GM19395 (cell line): ENCODE data around the gene GNRH2.
"Not testable (repeated sequence)": the region's sequence is repeated elsewhere in the genome, so short reads cannot be mapped to it uniquely, and the experiment has no call there.

Source experiments
- ATAC-seq: cut with Tn5 transposase; IDR thresholded peaks from one replicate; pipeline ENCODE4 v1.9.1; 2021; ENCODE audit warnings: mild to moderate bottlenecking, moderate library complexity; ENCODE audit not compliant: unreplicated experiment

The GNRH2 gene

DNA sequence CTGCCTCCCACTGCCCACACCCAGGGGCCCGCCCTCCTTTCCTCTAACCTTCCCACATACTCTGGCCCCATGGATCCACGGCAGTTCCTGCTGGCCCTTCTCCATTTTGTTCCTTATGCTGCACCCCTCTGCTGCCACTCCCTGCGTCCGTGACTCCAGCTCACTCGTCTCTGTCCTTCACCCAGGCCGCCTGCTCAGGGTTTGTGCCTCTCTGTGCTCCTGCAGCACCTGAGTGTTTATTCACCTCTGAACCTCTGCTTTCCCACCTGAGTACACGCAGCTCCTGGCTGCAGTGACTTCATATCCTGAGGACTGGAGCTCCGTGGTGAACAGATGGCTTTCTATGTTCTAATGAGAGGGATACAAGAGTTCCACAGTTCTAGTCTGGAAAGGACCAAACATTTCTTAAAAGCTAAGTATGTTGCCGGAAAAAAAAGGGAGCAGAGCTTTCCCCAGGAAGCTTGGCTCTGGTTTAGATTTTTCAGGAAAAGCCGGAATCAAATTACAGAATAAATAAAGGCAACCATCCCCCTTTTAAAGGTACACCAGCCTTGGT is 1.5 kb upstream of the GNRH2 start:
- ATAC-seq = no peak

DNA sequence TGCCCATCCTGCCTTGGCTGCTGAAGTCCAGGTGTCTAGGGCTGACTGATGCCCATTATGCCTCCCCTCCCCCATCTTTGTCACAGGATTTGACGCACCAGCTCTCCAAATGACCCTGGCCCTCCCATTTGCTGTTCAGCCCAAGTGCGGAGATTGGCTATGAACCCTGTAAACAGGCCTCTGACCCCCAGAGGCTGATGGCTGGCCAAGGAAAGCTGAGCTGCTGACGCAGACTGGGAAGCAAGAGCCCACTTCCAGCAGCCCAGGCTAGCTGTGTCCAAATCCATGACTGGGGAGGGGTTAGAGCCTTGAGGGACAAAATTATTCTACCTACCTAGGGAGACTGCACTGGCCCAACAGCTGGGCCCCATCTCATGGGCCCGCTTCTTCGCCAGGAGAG is 797 bp upstream of the GNRH2 start:
- ATAC-seq = no peak

DNA sequence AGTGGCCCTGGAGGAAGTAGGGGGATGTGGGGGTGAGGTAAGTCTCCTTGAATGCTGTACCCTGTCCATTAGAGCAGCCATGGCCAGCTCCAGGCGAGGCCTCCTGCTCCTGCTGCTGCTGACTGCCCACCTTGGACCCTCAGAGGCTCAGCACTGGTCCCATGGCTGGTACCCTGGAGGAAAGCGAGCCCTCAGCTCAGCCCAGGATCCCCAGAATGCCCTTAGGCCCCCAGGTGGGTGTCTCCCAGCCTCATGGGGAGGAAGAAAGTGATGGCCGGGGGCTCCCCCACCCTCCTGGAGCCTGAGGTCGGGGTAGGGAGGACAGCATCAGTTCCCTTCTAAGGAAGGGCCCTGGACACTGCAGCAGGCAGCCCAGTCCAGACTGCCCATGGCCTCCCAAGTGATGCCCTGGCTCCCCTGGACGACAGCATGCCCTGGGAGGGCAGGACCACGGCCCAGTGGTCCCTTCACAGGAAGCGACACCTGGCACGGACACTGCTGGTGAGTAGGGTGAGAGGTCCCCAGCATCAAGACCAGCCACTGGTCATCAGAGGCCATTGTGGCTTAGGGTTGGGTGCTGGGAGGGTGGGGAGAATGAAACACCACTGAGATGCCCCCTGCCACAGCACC is 1.0 kb downstream of the GNRH2 start:
- ATAC-seq = no peak

DNA sequence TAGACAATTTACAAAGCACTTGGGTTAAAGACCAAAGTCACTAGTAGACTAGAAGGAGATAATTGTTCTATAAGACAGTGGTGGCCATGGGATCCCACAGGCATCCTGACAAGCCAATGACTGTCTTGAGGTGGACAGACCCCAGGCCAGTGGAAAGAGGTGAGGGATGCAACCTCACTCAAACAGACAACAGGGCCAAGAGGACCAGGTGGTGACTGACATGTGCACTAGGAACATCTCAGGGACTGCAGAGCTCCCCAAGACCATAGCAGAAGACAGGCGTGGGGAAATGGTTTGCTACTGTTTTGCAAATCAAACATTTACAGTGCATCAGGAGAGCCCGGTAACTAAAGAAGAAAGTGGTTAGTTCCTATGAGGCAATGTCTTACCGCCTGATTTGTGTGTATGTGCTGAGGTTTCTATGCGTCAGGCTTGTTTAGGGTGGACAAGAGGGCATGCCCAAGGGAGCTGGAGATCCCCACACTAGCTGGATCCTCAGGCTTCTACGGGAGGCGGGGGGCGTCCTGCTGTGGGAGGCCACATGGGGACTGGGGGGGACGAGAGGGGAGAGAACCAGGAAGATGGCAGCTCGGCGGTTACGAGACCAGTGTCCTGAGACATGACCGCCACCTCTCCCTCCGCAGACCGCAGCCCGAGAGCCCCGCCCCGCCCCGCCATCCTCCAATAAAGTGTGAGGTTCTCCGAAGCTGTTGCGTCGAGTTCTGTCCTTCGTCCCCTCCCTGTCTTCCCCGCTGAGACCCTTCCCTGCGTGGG is 1.8 kb downstream of the GNRH2 start:
- peak; percentile 50 for ATAC-seq

DNA sequence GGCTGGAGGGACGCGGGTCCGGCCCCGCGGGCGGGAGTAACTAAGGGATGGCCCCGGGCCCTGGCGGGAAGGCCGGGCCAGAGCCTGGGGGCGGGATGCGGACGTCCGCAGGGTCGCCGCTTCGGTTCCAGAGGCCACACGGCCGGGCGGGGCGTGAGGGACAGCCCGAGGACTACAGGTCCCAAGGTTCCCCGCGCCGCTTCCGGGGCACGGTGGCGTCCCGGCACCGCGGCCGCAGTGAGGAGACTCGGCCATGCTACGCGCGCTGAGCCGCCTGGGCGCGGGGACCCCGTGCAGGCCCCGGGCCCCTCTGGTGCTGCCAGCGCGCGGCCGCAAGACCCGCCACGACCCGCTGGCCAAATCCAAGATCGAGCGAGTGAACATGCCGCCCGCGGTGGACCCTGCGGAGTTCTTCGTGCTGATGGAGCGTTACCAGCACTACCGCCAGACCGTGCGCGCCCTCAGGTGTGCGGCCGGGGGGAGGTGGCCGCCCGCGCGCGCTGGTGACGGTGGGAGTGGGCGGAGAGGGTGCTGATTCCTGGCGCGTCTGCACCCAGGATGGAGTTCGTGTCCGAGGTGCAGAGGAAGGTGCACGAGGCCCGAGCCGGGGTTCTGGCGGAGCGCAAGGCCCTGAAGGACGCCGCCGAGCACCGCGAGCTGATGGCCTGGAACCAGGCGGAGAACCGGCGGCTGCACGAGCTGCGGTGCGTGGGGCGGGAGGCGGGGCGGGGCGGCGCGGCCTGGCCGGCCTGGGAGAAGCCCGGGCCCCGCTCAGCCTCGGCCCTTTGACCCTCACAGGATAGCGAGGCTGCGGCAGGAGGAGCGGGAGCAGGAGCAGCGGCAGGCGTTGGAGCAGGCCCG is 2.6 kb downstream of the GNRH2 start, which contains the start of gene MRPS26:
MRPS26 (plus strand) TSS at position 237 of the 861 bp plus-strand sequence; CDS start at position 254, 17 bp downstream.
- peak; percentile 86 for ATAC-seq

DNA sequence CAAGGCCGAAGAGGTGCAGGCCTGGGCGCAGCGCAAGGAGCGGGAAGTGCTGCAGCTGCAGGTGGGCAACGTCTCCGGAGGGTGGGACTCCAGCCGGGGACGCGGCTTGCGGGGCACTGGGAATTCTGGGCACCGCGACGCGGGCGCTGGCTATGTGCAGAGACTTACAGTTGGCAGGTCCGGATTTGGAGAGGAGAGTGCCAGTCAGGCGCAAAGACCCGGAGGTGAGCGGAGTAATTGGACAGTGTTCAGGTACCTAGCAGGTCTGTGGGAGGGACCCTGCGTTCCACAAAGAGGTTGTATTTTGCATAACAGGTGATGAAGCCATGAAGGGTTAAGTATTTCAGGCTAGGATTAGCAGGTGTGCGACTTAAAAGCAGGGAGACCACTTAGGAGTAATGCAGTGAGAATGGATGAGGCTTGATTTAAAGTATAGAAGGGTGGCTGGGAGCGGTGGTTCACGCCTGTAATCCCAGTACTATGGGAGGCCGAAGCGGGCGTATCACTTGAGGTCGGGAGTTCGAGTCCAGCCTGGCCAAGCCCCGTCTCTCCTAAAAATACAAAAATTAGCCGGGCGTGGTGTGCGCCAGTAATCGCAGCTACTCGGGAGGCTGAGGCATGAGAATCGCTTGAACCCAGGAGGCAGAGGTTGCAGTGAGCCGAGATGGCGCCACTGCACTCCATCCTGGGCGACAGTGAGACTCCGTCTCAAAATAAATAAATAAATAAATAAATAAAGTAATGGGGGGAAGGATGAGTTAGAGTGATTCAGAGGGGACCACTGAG is 3.4 kb downstream of the GNRH2 start:
- peak; percentile 10 for ATAC-seq

DNA sequence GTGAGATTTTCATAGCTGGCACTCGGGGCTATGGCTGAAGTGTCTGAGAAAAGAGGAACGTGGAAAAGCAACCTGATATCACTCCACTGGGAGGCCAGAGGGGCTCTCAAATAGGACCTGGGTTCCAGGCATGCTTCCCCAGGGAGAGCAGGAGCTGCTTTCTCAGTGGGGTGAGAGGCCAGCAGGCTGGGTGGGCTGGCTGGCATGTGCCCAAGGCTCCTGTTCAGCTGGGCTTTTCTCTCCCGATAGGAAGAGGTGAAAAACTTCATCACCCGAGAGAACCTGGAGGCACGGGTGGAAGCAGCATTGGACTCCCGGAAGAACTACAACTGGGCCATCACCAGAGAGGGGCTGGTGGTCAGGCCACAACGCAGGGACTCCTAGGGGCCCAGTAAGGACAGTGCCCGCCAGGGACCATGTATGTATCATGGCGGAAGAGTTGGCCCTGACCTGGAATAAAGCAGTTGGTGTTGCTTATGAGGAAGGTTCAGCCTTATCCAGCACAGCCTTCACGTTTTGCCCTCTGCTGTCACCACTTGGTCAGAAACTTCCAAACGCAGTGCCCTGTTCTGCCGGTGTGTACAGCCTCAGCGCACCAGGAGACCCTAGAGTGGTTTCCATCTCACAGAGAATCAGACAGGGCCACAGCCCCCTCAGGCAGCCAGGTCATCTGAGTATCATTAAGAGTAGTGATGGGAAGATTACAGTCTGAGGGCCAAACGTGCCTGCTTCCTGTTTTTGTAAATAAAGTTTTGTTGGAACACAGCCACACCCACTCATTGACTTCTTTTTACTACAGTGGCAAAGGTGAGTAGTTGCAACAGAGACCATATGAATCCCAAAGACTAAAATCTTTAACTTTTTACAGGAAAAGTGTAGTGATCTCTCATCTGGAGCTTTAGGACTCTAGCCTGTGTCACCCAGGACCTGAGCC is 4.3 kb downstream of the GNRH2 start:
- ATAC-seq = no peak

DNA sequence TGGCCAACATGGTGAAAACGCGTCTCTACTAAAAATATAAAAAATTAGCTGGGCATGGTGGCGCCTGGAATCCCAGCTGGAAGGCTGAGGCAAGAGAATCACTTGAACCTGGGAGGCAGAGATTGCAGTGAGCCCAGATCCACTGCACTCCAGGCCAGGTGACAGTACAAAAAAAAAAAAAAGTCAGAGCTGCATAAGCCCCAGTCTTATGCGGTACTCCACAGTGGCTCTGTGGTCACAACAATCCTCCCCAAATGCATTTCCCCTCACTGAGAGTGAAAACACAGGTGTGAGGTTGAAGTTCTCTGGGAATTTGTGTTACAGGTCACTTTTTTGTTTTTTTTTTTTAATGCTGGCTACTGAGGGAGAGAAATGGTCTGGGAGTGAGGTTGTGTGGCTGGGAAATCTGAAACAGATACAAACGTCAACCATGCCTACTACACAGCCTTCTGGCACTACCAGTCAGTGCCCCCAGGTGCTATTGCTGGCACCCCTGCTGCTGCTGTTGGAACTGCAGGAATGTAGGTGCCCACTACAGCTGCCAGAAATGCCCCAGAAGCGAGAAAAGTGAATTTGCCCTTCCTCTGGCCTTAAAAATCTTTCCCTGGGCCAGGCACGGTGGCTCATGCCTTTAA is 8.1 kb downstream of the GNRH2 start:
- no peak for ATAC-seq

DNA sequence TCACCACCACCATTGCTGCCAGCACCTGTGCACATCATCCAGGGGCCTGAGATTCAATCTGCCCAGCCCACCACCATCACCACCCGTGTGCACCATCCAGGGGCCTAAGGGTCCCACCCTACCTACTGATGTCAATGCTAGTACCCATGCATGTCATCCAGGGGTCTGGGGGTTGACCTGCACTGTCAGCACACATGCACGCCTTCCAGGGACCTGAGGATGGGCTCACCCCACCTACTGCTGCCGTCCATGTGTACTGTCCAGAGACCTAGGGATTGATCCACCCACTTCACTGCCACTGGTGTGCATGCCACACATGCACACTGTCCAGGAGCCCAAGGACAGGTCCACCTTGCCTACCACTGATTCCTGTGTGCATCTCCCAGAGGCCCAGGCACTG is 16.1 kb downstream of the GNRH2 start:
- no peak for ATAC-seq

DNA sequence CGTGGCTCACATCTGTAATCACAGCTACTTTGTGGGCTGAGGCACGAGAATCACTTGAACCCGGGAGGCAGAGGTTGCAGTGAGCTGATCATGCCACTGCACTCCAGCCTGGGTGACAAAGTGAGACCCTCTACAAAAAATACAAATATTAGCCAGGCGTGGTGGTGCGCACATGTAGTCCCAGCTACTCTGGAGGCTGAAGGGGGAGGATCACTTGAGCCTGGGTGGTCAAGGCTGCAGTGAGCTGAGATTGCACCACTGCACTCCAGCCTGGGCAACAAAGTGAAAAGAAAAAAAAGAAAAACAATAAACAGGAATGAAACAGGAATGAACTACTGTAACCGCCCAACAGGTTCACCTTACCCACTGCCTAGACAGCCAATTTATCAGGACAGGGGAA is 20.7 kb downstream of the GNRH2 start:
- ATAC-seq = not testable (repeated sequence)

DNA sequence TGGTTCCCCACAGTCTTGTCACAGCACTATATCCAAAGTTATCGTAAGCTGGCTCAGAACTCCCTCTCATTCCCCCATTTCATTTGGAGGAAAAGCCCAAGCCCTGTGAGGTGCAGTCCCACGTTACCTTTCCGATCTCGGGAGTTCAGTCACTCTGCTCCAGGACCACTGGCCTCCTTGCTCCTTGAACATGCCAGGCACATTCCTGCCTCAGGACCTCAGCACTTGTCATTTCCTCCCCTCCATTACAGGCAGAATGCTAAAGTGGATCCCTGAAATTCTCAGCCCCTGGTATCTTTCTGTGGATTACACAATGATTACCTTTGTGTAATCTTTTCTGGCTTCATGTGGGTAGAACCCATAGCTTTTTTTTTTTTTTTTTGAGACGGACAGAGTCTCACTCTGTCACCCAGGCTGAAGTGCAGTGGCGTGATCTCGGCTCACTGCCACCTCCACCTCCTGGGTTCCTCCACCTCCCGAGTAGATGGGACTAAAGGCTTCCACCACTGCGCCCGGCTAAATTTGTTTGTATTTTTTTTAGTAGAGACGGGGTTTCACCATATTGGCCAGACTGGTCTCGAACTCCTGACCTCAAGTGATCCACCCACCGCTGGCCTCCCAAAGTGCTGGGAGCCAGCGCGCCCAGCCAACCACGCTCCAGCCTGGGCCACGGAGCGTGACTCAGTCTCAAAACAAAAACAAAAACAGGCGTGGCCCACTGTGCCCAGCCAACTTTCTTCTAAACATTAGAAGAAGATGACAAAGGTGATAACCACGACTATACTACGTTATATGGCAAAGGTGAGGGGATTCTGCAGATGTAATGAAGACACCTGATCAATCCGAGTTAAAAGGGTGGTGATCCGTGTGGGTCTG is 24.0 kb downstream of the GNRH2 start:
- ATAC-seq = no peak

DNA sequence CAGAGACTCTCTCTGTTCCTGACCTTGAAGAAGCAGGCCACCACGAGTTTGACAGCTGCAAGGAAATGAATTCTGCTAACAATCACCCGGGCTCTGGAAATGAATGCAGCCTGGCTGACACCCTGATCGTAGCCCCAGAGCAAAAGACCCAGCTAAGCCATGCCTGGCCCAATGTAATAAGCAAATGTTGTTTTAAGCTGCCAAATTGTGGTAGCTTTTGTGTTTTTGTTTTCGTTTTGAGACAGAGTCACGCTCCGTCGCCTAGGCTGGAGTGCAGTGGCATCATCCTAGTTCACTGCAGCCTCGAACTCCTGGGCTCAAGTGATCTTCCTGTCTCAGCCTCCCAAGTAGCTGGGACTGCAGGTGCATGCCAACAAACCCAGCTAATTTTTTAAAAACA is 24.7 kb downstream of the GNRH2 start:
- no peak for ATAC-seq

DNA sequence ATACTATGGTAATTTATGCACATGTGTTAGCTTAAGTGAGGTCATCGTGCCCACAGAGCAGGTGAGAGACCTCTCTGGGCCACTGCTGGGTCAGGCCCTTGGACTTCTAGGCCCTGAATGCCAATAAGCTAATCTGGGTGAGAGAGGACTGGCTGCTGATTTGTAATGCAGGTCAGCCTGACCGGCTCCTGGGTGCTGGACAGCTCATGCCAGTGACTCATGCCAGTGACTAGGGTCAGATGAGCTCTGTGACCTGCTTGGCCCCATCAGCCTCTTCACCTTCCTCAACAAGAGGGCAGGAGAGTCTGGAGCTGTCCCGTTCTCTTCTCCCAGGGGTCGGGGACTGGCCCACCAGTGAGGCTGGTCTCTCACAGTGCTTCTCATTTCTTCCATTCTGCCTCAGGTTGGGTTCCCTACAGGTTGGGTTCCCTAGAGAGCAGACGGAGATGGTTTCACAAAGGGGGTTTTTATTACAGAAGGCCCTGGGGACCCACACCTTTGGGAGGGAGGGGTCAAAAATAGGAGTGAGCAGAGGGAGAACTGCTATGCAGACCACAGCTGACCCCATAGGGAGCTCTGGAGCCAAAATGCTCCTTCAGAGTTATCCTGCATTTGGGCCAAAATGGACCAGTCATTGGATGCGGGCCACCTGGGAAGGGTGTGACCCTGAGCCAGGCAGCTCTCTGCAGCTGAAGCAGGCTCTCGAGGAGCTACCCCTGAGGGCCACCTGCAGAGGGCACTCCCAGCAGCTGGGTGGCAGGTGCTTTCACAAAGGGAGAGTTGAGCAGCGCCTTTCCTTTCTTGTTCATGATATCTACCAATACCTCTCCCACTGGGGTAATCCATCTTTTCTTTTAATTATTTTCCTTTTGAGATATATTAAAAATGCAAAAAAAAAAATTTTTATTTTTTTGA is 25.8 kb downstream of the GNRH2 start:
- ATAC-seq = no peak

DNA sequence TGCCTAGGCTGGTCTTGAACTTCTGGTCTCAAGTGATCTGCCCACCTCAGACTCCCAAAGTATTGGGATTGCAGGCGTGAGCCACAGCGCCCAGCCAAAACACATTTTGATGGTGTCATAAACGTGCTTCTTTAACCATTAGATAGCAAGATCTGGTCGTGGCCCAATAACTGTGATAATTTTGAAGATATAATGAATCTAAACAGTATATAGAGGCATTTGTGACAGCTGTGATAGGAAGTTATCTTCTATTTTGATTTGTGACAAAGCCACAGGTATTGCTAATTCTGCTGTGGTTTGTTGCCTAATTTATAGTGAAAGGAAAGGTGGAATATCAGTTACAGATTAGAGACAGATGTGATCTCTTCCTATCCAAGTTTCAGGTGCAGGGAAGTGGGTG is 27.3 kb downstream of the GNRH2 start:
- no peak for ATAC-seq

DNA sequence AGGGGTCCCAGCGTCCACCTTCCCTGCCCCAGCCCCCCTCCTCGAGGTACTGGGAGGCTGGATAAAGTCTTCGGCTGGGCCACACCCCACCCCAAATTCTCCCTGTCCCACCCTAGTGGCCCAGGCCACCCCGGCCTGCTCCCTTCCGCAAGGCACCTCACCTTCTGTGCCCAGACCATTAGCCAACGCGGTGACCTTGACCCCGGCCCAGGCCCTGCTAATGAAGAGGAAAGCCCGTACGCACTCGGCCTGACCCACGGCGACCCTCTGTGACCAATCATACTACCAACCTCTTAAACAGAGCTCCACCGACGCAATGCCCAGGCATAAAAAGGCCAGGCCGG is 27.8 kb downstream of the GNRH2 start:
- no peak for ATAC-seq

DNA sequence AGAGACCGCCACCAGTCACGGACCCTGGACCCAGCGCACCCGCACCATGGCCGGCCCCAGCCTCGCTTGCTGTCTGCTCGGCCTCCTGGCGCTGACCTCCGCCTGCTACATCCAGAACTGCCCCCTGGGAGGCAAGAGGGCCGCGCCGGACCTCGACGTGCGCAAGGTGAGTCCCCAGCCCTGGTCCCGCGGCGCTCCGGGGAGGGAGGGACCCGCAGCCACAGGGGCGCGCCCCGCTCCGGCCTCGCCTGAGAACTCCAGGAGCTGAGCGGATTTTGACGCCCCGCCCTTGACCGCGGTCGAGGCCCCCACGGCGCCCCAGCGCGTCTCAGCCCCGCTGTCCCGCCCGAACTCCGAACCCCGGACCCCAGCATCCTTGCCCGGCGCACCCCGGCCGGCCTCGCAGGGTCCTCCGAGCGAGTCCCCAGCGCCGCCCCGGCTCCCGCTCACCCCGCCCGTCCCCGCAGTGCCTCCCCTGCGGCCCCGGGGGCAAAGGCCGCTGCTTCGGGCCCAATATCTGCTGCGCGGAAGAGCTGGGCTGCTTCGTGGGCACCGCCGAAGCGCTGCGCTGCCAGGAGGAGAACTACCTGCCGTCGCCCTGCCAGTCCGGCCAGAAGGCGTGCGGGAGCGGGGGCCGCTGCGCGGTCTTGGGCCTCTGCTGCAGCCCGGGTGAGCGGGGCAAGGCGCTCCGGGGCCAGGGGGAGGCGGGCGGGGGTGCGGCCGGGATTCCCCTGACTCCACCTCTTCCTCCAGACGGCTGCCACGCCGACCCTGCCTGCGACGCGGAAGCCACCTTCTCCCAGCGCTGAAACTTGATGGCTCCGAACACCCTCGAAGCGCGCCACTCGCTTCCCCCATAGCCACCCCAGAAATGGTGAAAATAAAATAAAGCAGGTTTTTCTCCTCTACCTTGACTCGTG is 28.4 kb downstream of the GNRH2 start, which contains the start of gene OXT:
OXT (plus strand) TSS at position 11 of the 920 bp plus-strand sequence; CDS start at position 47, 36 bp downstream.
- ATAC-seq = no peak
